ENCODE measurements around the gene CES4A. TPM values are rescaled to one million over a fixed set of nuclear protein-coding genes. Genes with fewer than 3 reads are reported as not detected.

Gene CES4A
- total RNA-seq, 1 donor from 2014 or later: 1.2 TPM

DNA sequence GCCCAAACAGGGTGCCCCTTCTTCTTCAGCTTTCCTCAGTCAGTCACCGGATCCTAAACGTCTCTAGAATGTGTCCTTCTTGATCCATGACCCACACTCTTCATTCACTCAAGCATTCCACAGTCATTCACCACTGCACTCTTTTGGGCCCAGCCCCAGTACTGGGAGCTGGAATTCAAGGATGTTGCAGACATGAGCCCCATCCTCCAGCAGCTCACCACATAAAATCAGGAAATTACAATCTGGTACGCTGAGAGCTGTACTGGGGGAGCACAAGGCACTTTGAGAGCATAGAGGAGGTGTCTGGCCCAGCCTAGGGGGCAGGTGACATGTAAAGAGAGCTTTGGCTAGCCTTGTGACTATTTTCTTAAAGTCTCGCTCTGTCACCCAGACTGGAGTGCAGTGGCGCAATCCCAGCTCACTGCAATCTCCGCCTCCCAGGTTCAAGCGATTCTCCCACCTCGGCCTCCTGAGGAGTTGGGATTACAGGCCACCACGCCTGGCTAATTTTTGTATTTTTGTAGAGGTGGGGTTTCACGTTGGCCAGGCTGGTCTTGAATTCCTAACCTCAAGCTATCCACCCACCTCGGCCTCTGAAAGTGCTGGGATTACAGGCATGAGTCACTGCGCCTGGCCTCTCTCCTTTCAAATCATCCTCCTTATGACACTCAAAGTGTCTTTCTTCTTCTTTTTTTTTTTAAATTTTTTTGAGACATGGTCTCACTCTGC, 18.7 kb downstream of the CES4A start:
- H3K9me3 ChIP-seq (ENCODE audit: insufficient read depth, low read depth, low read length): no peaks in the 10 kb centered on the region
- Mint-ChIP-seq H3K36me3 (ENCODE audit: low read depth, unreplicated experiment) (peaks cover 2% of the 10 kb centered on the region), H3K4me1 (ENCODE audit: low read depth, unreplicated experiment) (peaks cover 10% of the 10 kb centered on the region), H3K9me3 (ENCODE audit: unreplicated experiment) (no peaks in the 10 kb centered on the region), H3K27me3 (ENCODE audit: low read depth, unreplicated experiment) (peaks cover 37% of the 10 kb centered on the region), H3K27ac (ENCODE audit: unreplicated experiment) (no peak overlapping the region), H3K4me3 (ENCODE audit: unreplicated experiment) (peak overlapping the region; percentile 12)
- no peaks in the 10 kb centered on the region for H3K27me3 ChIP-seq (ENCODE audit: insufficient read depth, low read length)
- H3K4me3 ChIP-seq (ENCODE audit: insufficient read depth, low read depth, low read length): no peak overlapping the region
- DNase-seq (ENCODE audit: low read depth) (no peak), FAIRE-seq (no peak)
- no peaks in the 10 kb centered on the region for H3K79me2 ChIP-seq (ENCODE audit: insufficient read depth, low read length)
- no peaks in the 10 kb centered on the region for H3K36me3 ChIP-seq (ENCODE audit: insufficient read depth, low read length)
- no peak overlapping the region for H2AFZ ChIP-seq (ENCODE audit: low read depth, low read length)
- no peak overlapping the region for H3K27ac ChIP-seq (ENCODE audit: low read depth, low read length)
- no peak overlapping the region for H3K9ac ChIP-seq (ENCODE audit: low read length)
- H4K20me1 ChIP-seq (ENCODE audit: insufficient read depth, low read length): no peaks in the 10 kb centered on the region
- TF ChIP-seq EZH2 (IDR thresholded peaks at IDR 0.05; ENCODE audit: insufficient read depth, low read length) (no peak), CTCF (IDR thresholded peaks at IDR 0.05; ENCODE audit: insufficient read depth, low read depth, low read length) (no peak)
- H3K4me1 ChIP-seq (ENCODE audit: insufficient read depth, low read length): no peaks in the 10 kb centered on the region
- H3K4me2 ChIP-seq (ENCODE audit: low read length): no peak overlapping the region

DNA sequence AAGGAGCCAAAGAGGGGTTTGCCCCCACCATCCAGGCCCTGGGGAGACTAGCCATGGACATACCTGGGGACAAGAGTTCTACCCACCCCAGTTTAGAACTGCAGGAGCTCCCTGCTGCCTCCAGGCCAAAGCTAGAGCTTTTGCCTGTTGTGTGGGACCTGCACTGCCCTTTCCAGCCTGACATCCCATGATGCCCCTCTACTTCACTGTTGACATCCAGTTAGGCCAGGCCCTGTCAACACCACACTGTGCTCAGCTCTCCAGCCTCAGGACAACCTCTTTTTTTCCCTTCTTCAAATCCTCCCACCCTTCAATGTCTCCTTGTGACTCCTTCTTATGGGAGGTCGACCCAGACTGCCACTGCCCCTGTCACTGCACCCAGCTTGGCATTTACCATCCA, 20.8 kb downstream of the CES4A start:
- Histone ChIP-seq H3K4me2 (ENCODE audit: low read length) (no peak overlapping the region), H3K36me3 (ENCODE audit: insufficient read depth, low read length) (no peaks in the 10 kb centered on the region), H3K27me3 (ENCODE audit: insufficient read depth, low read length) (peaks cover 3% of the 10 kb centered on the region), H3K4me1 (ENCODE audit: insufficient read depth, low read length) (peaks cover 10% of the 10 kb centered on the region), H2AFZ (ENCODE audit: low read depth, low read length) (no peak overlapping the region), H3K4me3 (ENCODE audit: insufficient read depth, low read depth, low read length) (no peak overlapping the region), H3K27ac (ENCODE audit: low read depth, low read length) (no peak overlapping the region), H3K9me3 (ENCODE audit: insufficient read depth, low read depth, low read length) (no peaks in the 10 kb centered on the region), H4K20me1 (ENCODE audit: insufficient read depth, low read length) (no peaks in the 10 kb centered on the region), H3K79me2 (ENCODE audit: insufficient read depth, low read length) (no peaks in the 10 kb centered on the region), H3K9ac (ENCODE audit: low read length) (no peak overlapping the region)
- H3K27ac Mint-ChIP-seq (ENCODE audit: unreplicated experiment): no peak overlapping the region
- peaks cover 10% of the 10 kb centered on the region for H3K4me1 Mint-ChIP-seq (ENCODE audit: low read depth, unreplicated experiment)
- peaks cover 23% of the 10 kb centered on the region for H3K27me3 Mint-ChIP-seq (ENCODE audit: low read depth, unreplicated experiment)
- no peak for DNase-seq (ENCODE audit: low read depth)
- TF ChIP-seq EZH2 (IDR thresholded peaks at IDR 0.05; ENCODE audit: insufficient read depth, low read length) (no peak), CTCF (IDR thresholded peaks at IDR 0.05; ENCODE audit: insufficient read depth, low read depth, low read length) (no peak)
- H3K4me3 Mint-ChIP-seq (ENCODE audit: unreplicated experiment): no peak overlapping the region
- H3K36me3 Mint-ChIP-seq (ENCODE audit: low read depth, unreplicated experiment): peaks cover 2% of the 10 kb centered on the region
- no peaks in the 10 kb centered on the region for H3K9me3 Mint-ChIP-seq (ENCODE audit: unreplicated experiment)
- no peak for FAIRE-seq

- no peak for DNase-seq (ENCODE audit: low read depth)
- Histone ChIP-seq H3K9me3 (ENCODE audit: insufficient read depth, low read depth, low read length) (no peaks in the 10 kb centered on the region), H3K27me3 (ENCODE audit: insufficient read depth, low read length) (peaks cover 3% of the 10 kb centered on the region), H2AFZ (ENCODE audit: low read depth, low read length) (no peak overlapping the region), H3K79me2 (ENCODE audit: insufficient read depth, low read length) (no peaks in the 10 kb centered on the region), H3K36me3 (ENCODE audit: insufficient read depth, low read length) (no peaks in the 10 kb centered on the region), H3K27ac (ENCODE audit: low read depth, low read length) (no peak overlapping the region), H3K4me2 (ENCODE audit: low read length) (no peak overlapping the region), H3K9ac (ENCODE audit: low read length) (no peak overlapping the region), H3K4me3 (ENCODE audit: insufficient read depth, low read depth, low read length) (no peak overlapping the region), H3K4me1 (ENCODE audit: insufficient read depth, low read length) (peaks cover 14% of the 10 kb centered on the region), H4K20me1 (ENCODE audit: insufficient read depth, low read length) (no peaks in the 10 kb centered on the region)
- Mint-ChIP-seq H3K4me3 (ENCODE audit: unreplicated experiment) (no peak overlapping the region), H3K36me3 (ENCODE audit: low read depth, unreplicated experiment) (peaks cover 2% of the 10 kb centered on the region), H3K9me3 (ENCODE audit: unreplicated experiment) (peaks cover 2% of the 10 kb centered on the region), H3K27me3 (ENCODE audit: low read depth, unreplicated experiment) (peaks cover 38% of the 10 kb centered on the region), H3K27ac (ENCODE audit: unreplicated experiment) (no peak overlapping the region), H3K4me1 (ENCODE audit: low read depth, unreplicated experiment) (peaks cover 11% of the 10 kb centered on the region)
- TF ChIP-seq CTCF (IDR thresholded peaks at IDR 0.05; ENCODE audit: insufficient read depth, low read depth, low read length) (no peak), EZH2 (IDR thresholded peaks at IDR 0.05; ENCODE audit: insufficient read depth, low read length) (no peak)
- FAIRE-seq: no peak
Observed at GRCh38 chr16:67011274-67011673, 22.9 kb downstream of the CES4A start.

Data from astrocyte (in vitro differentiated cells and primary cell).